WTC11 (cell line): Measurements from ENCODE around the gene UTP3. TPM values are rescaled to one million over a fixed set of nuclear protein-coding genes. Genes with fewer than 3 reads are reported as not detected.

ENCODE experiments used
- CREM ChIP-seq: sonication (generic); formaldehyde crosslinking; IDR thresholded peaks from 2 replicates; pipeline ENCODE4 v1.8.1; 2022; ENCODE audit warnings: mild to moderate bottlenecking, missing genetic modification reagents, moderate library complexity
- E2F4 ChIP-seq: sonication (generic); formaldehyde crosslinking; IDR thresholded peaks from 2 replicates; pipeline ENCODE4 v1.8.1; 2022; ENCODE audit warnings: low read depth, mild to moderate bottlenecking, moderate library complexity, missing genetic modification reagents, borderline replicate concordance
- E2F5 ChIP-seq: sonication (generic); formaldehyde crosslinking; IDR thresholded peaks from 2 replicates; pipeline ENCODE4 v1.8.1; 2022; ENCODE audit warnings: mild to moderate bottlenecking, moderate library complexity, missing genetic modification reagents
- ETV6 ChIP-seq: sonication (generic); formaldehyde crosslinking; IDR thresholded peaks from 2 replicates; pipeline ENCODE4 v1.8.1; 2022; ENCODE audit warnings: mild to moderate bottlenecking, missing genetic modification reagents
- FOXJ3 ChIP-seq: sonication (generic); formaldehyde crosslinking; IDR thresholded peaks from 2 replicates; pipeline ENCODE4 v1.9.0; 2021; ENCODE audit warnings: missing genetic modification reagents, mild to moderate bottlenecking, borderline replicate concordance
- FOXK1 ChIP-seq: sonication (generic); formaldehyde crosslinking; IDR thresholded peaks from 2 replicates; pipeline ENCODE4 v1.8.0; 2022; ENCODE audit warnings: mild to moderate bottlenecking, moderate library complexity, missing genetic modification reagents
- GTF2I ChIP-seq: fragments of 250-450 bp; sonication (Bioruptor Pico); conservative IDR thresholded peaks from 2 replicates; pipeline ENCODE4 v1.4.0; 2021; ENCODE audit warnings: mild to moderate bottlenecking
- HMGA2 ChIP-seq: fragments of 250-450 bp; sonication (Bioruptor Pico); IDR thresholded peaks from 2 replicates; pipeline ENCODE4 v1.4.0; 2021; ENCODE audit warnings: mild to moderate bottlenecking, moderate library complexity
- KAT7 ChIP-seq: sonication (generic); formaldehyde crosslinking; IDR thresholded peaks from 2 replicates; pipeline ENCODE4 v1.8.1; 2023; ENCODE audit warnings: missing genetic modification reagents, mild to moderate bottlenecking, borderline replicate concordance
- SP1 ChIP-seq: sonication (generic); formaldehyde crosslinking; conservative IDR thresholded peaks from 2 replicates; pipeline ENCODE4 v1.8.1; 2022; ENCODE audit warnings: missing genetic modification reagents
- TEAD4 ChIP-seq: sonication (generic); formaldehyde crosslinking; IDR thresholded peaks from 2 replicates; pipeline ENCODE4 v1.8.0; 2022; ENCODE audit warnings: mild to moderate bottlenecking, missing genetic modification reagents
- USF1 ChIP-seq: sonication (generic); formaldehyde crosslinking; IDR thresholded peaks from 2 replicates; pipeline ENCODE4 v1.8.0; 2022; ENCODE audit warnings: mild to moderate bottlenecking, missing genetic modification reagents
- USF2 ChIP-seq: sonication (generic); formaldehyde crosslinking; IDR thresholded peaks from 2 replicates; pipeline ENCODE4 v1.8.1; 2023; ENCODE audit warnings: mild to moderate bottlenecking, missing genetic modification reagents, moderate library complexity
- ZNF138 ChIP-seq: sonication (generic); formaldehyde crosslinking; conservative IDR thresholded peaks from 2 replicates; pipeline ENCODE4 v1.8.1; 2022; ENCODE audit warnings: mild to moderate bottlenecking, moderate library complexity, missing genetic modification reagents
- ZNF232 ChIP-seq: sonication (generic); formaldehyde crosslinking; IDR thresholded peaks from 2 replicates; pipeline ENCODE4 v1.8.0; 2022; ENCODE audit warnings: mild to moderate bottlenecking, missing genetic modification reagents
- ZNF281 ChIP-seq: sonication (generic); formaldehyde crosslinking; IDR thresholded peaks from 2 replicates; pipeline ENCODE4 v1.8.0; 2023; ENCODE audit warnings: mild to moderate bottlenecking, missing genetic modification reagents
- ZNF416 ChIP-seq: fragments of 250-450 bp; sonication (Bioruptor Pico); IDR thresholded peaks from 2 replicates; pipeline ENCODE4 v1.9.0; 2021; ENCODE audit warnings: mild to moderate bottlenecking, inconsistent platforms
- ZNF423 ChIP-seq: fragments of 250-450 bp; sonication (Bioruptor Pico); IDR thresholded peaks from 2 replicates; pipeline ENCODE4 v2.1.2; 2022; ENCODE audit warnings: mild to moderate bottlenecking, moderate library complexity
- ZNF425 ChIP-seq: fragments of 250-450 bp; sonication (Bioruptor Pico); conservative IDR thresholded peaks from 2 replicates; pipeline ENCODE4 v1.9.0; 2021; ENCODE audit warnings: mild to moderate bottlenecking
- total RNA-seq: library from RNA; stranded (reverse); gene quantifications from 3 replicates; pipeline ENCODE4 v1.2.3, GENCODE V29; 2021
- TF ChIP-seq, protein P1 (sequence below): sonication (generic); formaldehyde crosslinking; IDR thresholded peaks from 2 replicates; pipeline ENCODE4 v1.8.0; 2022; ENCODE audit warnings: mild to moderate bottlenecking, missing genetic modification reagents
- TF ChIP-seq, protein P2 (sequence below): sonication (generic); formaldehyde crosslinking; IDR thresholded peaks from 2 replicates; pipeline ENCODE4 v1.8.0; 2023; ENCODE audit warnings: missing genetic modification reagents
- TF ChIP-seq, protein P3 (sequence below): sonication (generic); formaldehyde crosslinking; IDR thresholded peaks from 2 replicates; pipeline ENCODE4 v1.8.0; 2022; ENCODE audit warnings: mild to moderate bottlenecking, missing genetic modification reagents
- TF ChIP-seq, protein P4 (sequence below): sonication (generic); formaldehyde crosslinking; IDR thresholded peaks from 2 replicates; pipeline ENCODE4 v1.8.1; 2023; ENCODE audit warnings: mild to moderate bottlenecking, missing genetic modification reagents

Gene UTP3
- total RNA-seq, 1 experiment from 2014 or later, result 45.5 TPM

DNA sequence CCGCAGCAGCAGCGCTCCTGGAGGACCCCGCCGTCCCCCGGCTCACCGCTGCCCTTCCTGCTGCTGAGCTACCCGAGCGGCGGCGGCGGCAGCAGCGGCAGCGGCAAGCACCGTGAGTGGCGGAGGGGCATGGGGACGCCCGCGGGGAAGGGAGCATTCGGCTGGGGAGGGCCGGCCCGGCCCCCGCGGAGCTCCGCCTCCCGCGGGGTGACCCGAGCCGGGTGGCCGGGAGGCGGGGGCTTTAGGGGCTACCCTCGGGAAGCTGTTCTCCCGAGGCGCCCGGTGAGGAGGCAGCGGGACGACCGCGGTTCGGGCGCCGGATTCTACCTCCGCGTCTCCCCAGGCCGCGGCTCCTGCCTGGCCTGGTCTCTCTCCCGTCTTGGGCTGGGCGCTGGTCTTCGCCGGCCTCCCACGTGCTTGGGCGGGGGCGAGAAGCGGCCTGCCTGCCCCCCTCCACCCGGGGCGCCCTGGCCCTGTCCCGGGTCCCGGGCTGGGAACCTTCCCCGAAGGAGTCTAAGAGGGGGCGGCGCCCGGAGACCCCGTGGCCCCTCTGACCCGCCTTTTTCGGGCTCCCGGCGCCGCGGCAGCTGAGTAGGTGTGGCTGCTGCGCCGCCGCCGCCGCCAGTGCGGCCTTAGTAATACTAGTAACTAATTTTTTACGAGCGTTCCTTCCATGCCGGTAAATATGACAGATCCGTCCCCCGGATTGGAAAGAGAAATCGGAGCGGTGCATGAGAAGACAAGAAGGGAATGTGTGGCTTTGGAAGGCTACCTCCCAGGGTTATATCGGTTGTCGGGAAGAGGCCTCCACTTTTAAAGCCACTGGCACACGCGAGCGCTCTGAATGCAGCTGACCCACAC, 17.1 kb downstream of the UTP3 start (continued):
- TF ChIP-seq FOXK1 (CRISPR knock-in tag) (peak; percentile 31; the same call in 1 of the 2 replicates), E2F4 (CRISPR knock-in tag) (no peak), HMGA2 (CRISPR knock-in tag) (no peak), SP1 (CRISPR knock-in tag) (0 out of 2 replicates have a peak, but pooled peaks have one; percentile 30), TEAD4 (CRISPR knock-in tag) (no peak), ZNF138 (CRISPR knock-in tag) (no peak), ZNF423 (CRISPR knock-in tag) (no peak), E2F5 (CRISPR knock-in tag) (no peak), CREM (CRISPR knock-in tag) (no peak), KAT7 (CRISPR knock-in tag) (peak; percentile 10; the same call in 1 of the 2 replicates), USF1 (peak; percentile 79; the same call in 1 of the 2 replicates), ZNF232 (CRISPR knock-in tag) (no peak; the same call in 1 of the 2 replicates), GTF2I (no peak), ZNF425 (CRISPR knock-in tag) (no peak), USF2 (no peak), ETV6 (CRISPR knock-in tag) (peak; percentile 49; the same call in 1 of the 2 replicates), ZNF281 (CRISPR knock-in tag) (0 out of 2 replicates have a peak, but pooled peaks have one; percentile 32), FOXJ3 (CRISPR knock-in tag) (no peak), ZNF416 (CRISPR knock-in tag) (no peak)
- TF ChIP-seq, protein P1, sequence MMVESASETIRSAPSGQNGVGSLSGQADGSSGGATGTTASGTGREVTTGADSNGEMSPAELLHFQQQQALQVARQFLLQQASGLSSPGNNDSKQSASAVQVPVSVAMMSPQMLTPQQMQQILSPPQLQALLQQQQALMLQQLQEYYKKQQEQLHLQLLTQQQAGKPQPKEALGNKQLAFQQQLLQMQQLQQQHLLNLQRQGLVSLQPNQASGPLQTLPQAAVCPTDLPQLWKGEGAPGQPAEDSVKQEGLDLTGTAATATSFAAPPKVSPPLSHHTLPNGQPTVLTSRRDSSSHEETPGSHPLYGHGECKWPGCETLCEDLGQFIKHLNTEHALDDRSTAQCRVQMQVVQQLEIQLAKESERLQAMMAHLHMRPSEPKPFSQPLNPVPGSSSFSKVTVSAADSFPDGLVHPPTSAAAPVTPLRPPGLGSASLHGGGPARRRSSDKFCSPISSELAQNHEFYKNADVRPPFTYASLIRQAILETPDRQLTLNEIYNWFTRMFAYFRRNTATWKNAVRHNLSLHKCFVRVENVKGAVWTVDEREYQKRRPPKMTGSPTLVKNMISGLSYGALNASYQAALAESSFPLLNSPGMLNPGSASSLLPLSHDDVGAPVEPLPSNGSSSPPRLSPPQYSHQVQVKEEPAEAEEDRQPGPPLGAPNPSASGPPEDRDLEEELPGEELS, result no peak
- TF ChIP-seq, protein P2, sequence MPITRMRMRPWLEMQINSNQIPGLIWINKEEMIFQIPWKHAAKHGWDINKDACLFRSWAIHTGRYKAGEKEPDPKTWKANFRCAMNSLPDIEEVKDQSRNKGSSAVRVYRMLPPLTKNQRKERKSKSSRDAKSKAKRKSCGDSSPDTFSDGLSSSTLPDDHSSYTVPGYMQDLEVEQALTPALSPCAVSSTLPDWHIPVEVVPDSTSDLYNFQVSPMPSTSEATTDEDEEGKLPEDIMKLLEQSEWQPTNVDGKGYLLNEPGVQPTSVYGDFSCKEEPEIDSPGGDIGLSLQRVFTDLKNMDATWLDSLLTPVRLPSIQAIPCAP (CRISPR knock-in tag), result no peak
- TF ChIP-seq, protein P3, sequence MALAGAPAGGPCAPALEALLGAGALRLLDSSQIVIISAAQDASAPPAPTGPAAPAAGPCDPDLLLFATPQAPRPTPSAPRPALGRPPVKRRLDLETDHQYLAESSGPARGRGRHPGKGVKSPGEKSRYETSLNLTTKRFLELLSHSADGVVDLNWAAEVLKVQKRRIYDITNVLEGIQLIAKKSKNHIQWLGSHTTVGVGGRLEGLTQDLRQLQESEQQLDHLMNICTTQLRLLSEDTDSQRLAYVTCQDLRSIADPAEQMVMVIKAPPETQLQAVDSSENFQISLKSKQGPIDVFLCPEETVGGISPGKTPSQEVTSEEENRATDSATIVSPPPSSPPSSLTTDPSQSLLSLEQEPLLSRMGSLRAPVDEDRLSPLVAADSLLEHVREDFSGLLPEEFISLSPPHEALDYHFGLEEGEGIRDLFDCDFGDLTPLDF (CRISPR knock-in tag), result peak; percentile 40; the same call in 1 of the 2 replicates
- TF ChIP-seq, protein P4, sequence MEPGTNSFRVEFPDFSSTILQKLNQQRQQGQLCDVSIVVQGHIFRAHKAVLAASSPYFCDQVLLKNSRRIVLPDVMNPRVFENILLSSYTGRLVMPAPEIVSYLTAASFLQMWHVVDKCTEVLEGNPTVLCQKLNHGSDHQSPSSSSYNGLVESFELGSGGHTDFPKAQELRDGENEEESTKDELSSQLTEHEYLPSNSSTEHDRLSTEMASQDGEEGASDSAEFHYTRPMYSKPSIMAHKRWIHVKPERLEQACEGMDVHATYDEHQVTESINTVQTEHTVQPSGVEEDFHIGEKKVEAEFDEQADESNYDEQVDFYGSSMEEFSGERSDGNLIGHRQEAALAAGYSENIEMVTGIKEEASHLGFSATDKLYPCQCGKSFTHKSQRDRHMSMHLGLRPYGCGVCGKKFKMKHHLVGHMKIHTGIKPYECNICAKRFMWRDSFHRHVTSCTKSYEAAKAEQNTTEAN (CRISPR knock-in tag), result no peak
